K562 (cell line): ENCODE measurements around the gene EIF4G1. TPM values are rescaled to one million over a fixed set of nuclear protein-coding genes. Genes with fewer than 3 reads are reported as not detected.

Experiments used
- CHD2 ChIP-seq: IDR thresholded peaks from 2 replicates; pipeline ENCODE4 v1.6.1; 2011; ENCODE audit warnings: low read depth, low read length
- E2F3 ChIP-seq: fragments of 250-450 bp; sonication (Bioruptor Pico); IDR thresholded peaks from 2 replicates; pipeline ENCODE4 v1.4.0; 2020; ENCODE audit warnings: mild to moderate bottlenecking
- ELF2 ChIP-seq: fragments of 250-450 bp; sonication (Bioruptor Pico); IDR thresholded peaks from 2 replicates; pipeline ENCODE4 v1.5.0; 2021; ENCODE audit warnings: mild to moderate bottlenecking
- ETV1 ChIP-seq: fragments of 450-650 bp; conservative IDR thresholded peaks from 2 replicates; pipeline ENCODE4 v1.6.1; 2016; ENCODE audit warnings: missing genetic modification characterization, control low read depth, low read depth, missing compliant biosample characterization
- GTF2E2 ChIP-seq: fragments of 200-800 bp; sonication (Bioruptor generic); IDR thresholded peaks from 2 replicates; pipeline ENCODE4 v1.6.1; 2016; ENCODE audit warnings: missing genetic modification characterization, missing compliant biosample characterization
- RCOR1 ChIP-seq, 2 experiments: IDR thresholded peaks; 2 replicates each; pipeline ENCODE4 v1.6.1; 2012; ENCODE audit warnings: low read depth in 2 of 2, low read length in 2 of 2, borderline replicate concordance in 1 of 2, improper control_type of control experiment in 1 of 2
- ZNF232 ChIP-seq: sonication (generic); formaldehyde crosslinking; IDR thresholded peaks from 2 replicates; pipeline ENCODE4 v1.8.0; 2022; ENCODE audit warnings: mild to moderate bottlenecking, missing genetic modification reagents
- ZNF431 ChIP-seq: sonication (generic); formaldehyde crosslinking; IDR thresholded peaks from 2 replicates; pipeline ENCODE4 v1.8.0; 2022; ENCODE audit warnings: mild to moderate bottlenecking, missing genetic modification reagents
- polyA plus RNA-seq, 8 experiments: library from polyadenylated mRNA; depleted of rRNA in 4 of 8; stranded (reverse) in 5 of 8; unstranded in 3 of 8; fragments of >200 nt; fragmentation: Nextera tagmentation in 2 of 8; fragmentation: Illumina TruSeq in 1 of 8; extraction: Ambion mirVana in 2 of 8; extraction: Trizol in 1 of 8; gene quantifications; 2 replicates each; pipeline versions ENCODE4 v1.2.1 to v1.2.3, GENCODE V29; 2011 to 2014; ENCODE audit warnings: inconsistent platforms in 1 of 8, missing spikeins in 1 of 8
- total RNA-seq, 7 experiments: library from RNA; depleted of rRNA in 6 of 7; stranded (reverse); fragments of >200 nt in 6 of 7; fragmentation: Illumina TruSeq in 2 of 7; extraction: Trizol in 2 of 7; gene quantifications; 2 replicates each; pipeline versions ENCODE4 v1.2.1 to v1.2.3, GENCODE V29; 2011 to 2021; ENCODE audit warnings: low replicate concordance in 1 of 7
- TF ChIP-seq, protein P1 (sequence below): fragments of 450-650 bp; IDR thresholded peaks from 2 replicates; pipeline ENCODE4 v1.6.1; 2016; ENCODE audit warnings: mild to moderate bottlenecking
- TF ChIP-seq, protein P2 (sequence below): fragments of 450-650 bp; IDR thresholded peaks from 2 replicates; pipeline ENCODE4 v1.6.1; 2017; ENCODE audit warnings: antibody characterized with exemption, mild to moderate bottlenecking
- TF ChIP-seq, protein P3 (sequence below), 2 experiments: fragments of 450-650 bp; conservative IDR thresholded peaks; 2 replicates each; pipeline ENCODE4 v1.6.1; 2017; ENCODE audit warnings: mild to moderate bottlenecking in 2 of 2, moderate library complexity in 2 of 2
- TF ChIP-seq, protein P4 (sequence below): sonication (generic); formaldehyde crosslinking; IDR thresholded peaks from 2 replicates; pipeline ENCODE4 v1.9.0; 2022; ENCODE audit warnings: mild to moderate bottlenecking, missing genetic modification reagents
- TF ChIP-seq, protein P5 (sequence below): IDR thresholded peaks from 2 replicates; pipeline ENCODE4 v1.6.1; 2016; ENCODE audit warnings: missing genetic modification characterization, missing compliant biosample characterization

Gene EIF4G1
- total and polyA plus RNA-seq, 9 of the 15 experiments (the other 6 are each of a cell fraction or from before 2014, with no cell fraction given): 4.6 to 505 (median 155) TPM

DNA sequence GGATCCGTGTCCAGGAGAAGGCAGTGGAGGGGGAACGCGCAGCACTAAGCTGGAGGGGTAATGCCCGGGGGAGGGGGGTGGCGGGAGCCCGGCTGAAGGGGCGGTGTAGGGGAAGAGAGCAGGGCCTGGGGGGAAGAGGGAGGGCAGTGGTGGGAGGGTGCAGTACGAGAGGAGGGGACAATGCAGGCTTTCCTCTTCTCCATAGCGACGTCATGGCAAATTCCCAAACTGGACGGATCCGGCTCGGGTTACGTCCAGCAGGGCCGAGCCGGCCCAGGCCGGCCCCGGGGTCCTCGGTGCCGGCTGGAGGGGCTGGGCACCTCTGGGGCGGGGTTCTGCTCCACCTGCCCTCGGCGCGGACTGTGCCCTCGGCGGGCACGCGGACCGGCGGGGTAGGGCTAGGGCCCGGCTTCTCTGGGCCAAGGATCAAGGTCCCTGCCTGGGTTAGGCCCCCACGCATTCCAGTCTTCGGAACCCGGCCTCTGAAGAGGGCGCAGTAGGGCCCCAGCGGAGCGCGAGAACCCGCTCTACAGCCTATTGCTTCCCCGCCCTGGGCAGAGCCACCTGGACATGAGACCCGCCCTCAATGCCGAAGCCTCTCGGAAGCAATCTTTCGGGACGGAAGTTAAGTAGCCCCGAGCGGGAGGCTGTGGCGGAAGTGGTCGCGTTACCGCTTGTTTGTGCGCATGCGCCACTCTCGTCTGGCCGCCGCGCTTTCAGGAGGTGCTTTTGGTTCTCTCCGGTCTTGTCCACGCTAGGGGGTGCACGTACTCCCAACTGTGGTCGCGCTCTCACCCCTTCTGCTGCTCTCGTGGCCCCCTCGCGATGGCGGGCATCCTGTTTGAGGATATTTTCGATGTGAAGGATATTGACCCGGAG, 48.5 kb downstream of the EIF4G1 start (continued):
- TF ChIP-seq, protein P1, sequence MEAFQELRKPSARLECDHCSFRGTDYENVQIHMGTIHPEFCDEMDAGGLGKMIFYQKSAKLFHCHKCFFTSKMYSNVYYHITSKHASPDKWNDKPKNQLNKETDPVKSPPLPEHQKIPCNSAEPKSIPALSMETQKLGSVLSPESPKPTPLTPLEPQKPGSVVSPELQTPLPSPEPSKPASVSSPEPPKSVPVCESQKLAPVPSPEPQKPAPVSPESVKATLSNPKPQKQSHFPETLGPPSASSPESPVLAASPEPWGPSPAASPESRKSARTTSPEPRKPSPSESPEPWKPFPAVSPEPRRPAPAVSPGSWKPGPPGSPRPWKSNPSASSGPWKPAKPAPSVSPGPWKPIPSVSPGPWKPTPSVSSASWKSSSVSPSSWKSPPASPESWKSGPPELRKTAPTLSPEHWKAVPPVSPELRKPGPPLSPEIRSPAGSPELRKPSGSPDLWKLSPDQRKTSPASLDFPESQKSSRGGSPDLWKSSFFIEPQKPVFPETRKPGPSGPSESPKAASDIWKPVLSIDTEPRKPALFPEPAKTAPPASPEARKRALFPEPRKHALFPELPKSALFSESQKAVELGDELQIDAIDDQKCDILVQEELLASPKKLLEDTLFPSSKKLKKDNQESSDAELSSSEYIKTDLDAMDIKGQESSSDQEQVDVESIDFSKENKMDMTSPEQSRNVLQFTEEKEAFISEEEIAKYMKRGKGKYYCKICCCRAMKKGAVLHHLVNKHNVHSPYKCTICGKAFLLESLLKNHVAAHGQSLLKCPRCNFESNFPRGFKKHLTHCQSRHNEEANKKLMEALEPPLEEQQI: no peak
- TF ChIP-seq, protein P2, sequence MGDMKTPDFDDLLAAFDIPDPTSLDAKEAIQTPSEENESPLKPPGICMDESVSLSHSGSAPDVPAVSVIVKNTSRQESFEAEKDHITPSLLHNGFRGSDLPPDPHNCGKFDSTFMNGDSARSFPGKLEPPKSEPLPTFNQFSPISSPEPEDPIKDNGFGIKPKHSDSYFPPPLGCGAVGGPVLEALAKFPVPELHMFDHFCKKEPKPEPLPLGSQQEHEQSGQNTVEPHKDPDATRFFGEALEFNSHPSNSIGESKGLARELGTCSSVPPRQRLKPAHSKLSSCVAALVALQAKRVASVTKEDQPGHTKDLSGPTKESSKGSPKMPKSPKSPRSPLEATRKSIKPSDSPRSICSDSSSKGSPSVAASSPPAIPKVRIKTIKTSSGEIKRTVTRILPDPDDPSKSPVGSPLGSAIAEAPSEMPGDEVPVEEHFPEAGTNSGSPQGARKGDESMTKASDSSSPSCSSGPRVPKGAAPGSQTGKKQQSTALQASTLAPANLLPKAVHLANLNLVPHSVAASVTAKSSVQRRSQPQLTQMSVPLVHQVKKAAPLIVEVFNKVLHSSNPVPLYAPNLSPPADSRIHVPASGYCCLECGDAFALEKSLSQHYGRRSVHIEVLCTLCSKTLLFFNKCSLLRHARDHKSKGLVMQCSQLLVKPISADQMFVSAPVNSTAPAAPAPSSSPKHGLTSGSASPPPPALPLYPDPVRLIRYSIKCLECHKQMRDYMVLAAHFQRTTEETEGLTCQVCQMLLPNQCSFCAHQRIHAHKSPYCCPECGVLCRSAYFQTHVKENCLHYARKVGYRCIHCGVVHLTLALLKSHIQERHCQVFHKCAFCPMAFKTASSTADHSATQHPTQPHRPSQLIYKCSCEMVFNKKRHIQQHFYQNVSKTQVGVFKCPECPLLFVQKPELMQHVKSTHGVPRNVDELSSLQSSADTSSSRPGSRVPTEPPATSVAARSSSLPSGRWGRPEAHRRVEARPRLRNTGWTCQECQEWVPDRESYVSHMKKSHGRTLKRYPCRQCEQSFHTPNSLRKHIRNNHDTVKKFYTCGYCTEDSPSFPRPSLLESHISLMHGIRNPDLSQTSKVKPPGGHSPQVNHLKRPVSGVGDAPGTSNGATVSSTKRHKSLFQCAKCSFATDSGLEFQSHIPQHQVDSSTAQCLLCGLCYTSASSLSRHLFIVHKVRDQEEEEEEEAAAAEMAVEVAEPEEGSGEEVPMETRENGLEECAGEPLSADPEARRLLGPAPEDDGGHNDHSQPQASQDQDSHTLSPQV: peak; percentile 49; the same call in 1 of the 2 replicates
- TF ChIP-seq ZNF232 (CRISPR knock-in tag) (0 out of 2 replicates have a peak, but pooled peaks have one; percentile 2), ETV1 (tag) (peak; percentile 56), E2F3 (CRISPR knock-in tag) (no peak), CHD2 (peak; percentile 89), RCOR1 (IDR thresholded peaks at IDR 0.05; ENCODE audit: borderline replicate concordance in 1 of 2, low read depth in 2 of 2, low read length in 2 of 2) (0 out of 4 replicates have a peak, but pooled peaks of 1 of the 2 experiments have one; percentile 16), GTF2E2 (tag) (peak; percentile 16; the same call in 1 of the 2 replicates), ZNF431 (no peak), ELF2 (peak; percentile 53; the same call in 1 of the 2 replicates)
- TF ChIP-seq, protein P3, sequence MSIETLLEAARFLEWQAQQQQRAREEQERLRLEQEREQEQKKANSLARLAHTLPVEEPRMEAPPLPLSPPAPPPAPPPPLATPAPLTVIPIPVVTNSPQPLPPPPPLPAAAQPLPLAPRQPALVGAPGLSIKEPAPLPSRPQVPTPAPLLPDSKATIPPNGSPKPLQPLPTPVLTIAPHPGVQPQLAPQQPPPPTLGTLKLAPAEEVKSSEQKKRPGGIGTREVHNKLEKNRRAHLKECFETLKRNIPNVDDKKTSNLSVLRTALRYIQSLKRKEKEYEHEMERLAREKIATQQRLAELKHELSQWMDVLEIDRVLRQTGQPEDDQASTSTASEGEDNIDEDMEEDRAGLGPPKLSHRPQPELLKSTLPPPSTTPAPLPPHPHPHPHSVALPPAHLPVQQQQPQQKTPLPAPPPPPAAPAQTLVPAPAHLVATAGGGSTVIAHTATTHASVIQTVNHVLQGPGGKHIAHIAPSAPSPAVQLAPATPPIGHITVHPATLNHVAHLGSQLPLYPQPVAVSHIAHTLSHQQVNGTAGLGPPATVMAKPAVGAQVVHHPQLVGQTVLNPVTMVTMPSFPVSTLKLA (conservative IDR thresholded peaks at IDR 0.05): peak; percentile 66 to 73; a peak in 3 of 4 replicates
- TF ChIP-seq, protein P4, sequence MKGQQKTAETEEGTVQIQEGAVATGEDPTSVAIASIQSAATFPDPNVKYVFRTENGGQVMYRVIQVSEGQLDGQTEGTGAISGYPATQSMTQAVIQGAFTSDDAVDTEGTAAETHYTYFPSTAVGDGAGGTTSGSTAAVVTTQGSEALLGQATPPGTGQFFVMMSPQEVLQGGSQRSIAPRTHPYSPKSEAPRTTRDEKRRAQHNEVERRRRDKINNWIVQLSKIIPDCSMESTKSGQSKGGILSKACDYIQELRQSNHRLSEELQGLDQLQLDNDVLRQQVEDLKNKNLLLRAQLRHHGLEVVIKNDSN (CRISPR knock-in tag): no peak; the same call in 1 of the 2 replicates
- TF ChIP-seq, protein P5, sequence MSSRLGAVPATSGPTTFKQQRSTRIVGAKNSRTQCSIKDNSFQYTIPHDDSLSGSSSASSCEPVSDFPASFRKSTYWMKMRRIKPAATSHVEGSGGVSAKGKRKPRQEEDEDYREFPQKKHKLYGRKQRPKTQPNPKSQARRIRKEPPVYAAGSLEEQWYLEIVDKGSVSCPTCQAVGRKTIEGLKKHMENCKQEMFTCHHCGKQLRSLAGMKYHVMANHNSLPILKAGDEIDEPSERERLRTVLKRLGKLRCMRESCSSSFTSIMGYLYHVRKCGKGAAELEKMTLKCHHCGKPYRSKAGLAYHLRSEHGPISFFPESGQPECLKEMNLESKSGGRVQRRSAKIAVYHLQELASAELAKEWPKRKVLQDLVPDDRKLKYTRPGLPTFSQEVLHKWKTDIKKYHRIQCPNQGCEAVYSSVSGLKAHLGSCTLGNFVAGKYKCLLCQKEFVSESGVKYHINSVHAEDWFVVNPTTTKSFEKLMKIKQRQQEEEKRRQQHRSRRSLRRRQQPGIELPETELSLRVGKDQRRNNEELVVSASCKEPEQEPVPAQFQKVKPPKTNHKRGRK (tag): no peak
